GM21576 (cell line): Measurements from ENCODE around the gene HLA-DRB1.
"Not testable (repeated sequence)": the region's sequence is repeated elsewhere in the genome, so short reads cannot be mapped to it uniquely, and the experiment has no call there.

Source experiments
- ATAC-seq: cut with Tn5 transposase; IDR thresholded peaks from one replicate; pipeline ENCODE4 v1.9.1; 2021; ENCODE audit warnings: mild to moderate bottlenecking, moderate library complexity; ENCODE audit not compliant: unreplicated experiment

The HLA-DRB1 gene

GRCh38 chr6:32562940-32563339 is 26.7 kb downstream of the HLA-DRB1 start:
- ATAC-seq = no peak

GRCh38 chr6:32559747-32560146 is 29.9 kb downstream of the HLA-DRB1 start:
- ATAC-seq = no peak

DNA sequence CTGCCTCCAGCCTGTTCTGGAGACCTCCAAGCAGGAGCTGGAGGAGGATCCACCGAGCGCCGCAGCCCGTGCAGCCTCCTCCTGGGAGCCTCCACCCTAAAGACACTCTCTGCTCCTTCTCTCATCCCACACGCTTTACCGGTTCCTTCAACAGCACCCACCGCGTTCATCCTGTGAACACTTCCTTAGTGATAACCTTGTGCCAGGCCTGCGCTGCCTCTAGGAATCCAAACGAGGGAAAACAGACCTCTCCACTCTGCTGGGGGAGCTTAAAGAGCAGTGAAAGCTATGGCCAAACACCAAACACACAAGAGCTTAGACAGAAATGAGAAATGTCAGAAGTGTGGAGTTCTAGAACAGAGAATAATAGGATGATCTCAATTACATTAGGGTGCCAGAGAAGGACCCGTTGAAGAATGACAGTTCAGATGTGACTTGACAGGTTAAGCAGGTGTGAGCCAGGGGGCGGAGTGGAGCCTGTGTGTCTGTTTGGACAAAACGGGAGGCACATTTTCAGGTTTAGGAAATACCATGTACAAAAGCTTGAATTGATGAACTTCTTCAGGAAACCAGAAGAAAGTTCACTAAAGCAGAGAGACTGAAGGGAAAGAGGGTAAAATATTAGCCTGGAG is 31.1 kb downstream of the HLA-DRB1 start:
- ATAC-seq = no peak

GRCh38 chr6:32554116-32554965 is 35.3 kb downstream of the HLA-DRB1 start:
- ATAC-seq = no peak

DNA sequence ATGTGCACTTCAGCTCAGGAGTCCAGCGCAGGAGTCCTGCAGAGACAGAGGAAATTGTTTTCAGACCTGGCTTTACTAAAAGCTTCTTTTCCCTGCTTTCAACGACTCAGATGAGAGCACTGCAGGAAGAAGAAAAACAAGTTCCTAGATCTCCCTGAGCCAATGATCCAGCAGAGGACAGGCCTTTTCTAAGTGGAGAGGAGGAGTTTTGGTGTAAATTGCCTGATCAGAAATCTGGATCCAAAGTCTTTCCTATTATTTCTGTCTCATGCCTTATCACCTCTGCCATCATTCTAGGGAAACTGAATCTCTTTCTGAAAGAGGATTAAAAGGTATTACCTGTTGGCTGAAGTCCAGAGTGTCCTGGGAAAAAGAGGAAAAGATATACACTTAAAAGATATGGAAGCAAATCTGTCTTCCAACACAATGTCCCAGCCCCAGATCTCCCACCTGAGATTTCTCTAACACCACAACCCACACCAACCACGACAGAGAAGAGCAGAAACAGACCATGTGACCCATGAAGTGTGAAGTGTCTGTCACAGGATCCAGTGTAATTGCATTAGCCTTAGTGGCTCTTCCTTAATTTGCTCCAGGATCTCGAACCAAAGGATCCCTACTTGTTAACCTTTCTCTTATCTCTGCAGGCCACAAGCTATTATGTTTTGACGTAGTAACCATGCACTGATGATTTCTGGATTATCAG is 36.5 kb downstream of the HLA-DRB1 start:
- no peak for ATAC-seq

DNA sequence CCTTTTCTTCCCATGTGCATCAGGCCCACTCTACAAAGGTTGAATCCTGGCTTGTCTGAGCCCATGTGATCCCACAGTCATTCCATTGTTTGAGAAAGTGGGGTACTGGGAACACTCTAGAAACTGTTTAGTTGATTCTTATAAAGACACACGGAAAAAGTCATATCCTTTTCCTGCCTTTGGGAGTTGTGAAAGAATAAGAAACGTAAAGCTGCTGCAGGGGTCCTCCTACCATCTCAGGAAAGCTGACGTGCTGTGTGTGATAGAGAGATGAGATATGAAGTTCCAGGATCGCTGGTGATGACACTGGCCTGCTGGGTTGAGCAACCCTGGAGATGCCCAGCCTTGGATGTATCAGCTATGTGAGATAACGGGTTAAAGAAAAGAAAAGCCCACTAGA is 38.2 kb downstream of the HLA-DRB1 start:
- ATAC-seq = no peak

GRCh38 chr6:32539839-32540238 is 49.8 kb downstream of the HLA-DRB1 start:
- no peak for ATAC-seq

DNA sequence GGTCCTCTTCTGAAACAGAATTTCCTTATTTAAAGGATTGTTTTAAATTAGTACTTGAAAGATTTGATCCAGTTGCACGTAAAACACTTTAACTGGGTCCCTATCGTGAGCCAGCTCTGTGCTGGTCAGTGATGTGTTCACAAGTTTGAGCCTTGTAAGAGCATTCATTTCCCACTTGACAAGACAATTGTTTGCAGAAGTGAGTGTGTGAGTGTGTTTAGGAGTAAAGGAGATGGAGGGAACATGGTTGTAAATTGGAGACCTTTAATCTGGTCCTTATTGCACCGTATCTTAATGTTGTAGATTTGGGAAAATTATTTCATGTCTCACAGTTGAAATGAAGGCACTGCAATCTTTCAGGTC is 59.2 kb downstream of the HLA-DRB1 start:
- not testable (repeated sequence) for ATAC-seq

- ATAC-seq = no peak
Observed at GRCh38 chr6:32529697-32530430, 59.8 kb downstream of the HLA-DRB1 start, which contains the start of gene HLA-DRB5. Gene HLA-DRB5 (minus strand): TSS chr6:32530287. CDS start chr6:32530224, 63 bp downstream.
